Uterus (tissue), 4 donors: Measurements from ENCODE around the gene CTNNAL1. TPM values are rescaled to one million over a fixed set of nuclear protein-coding genes. Genes with fewer than 3 reads are reported as not detected.
A peak's percentile ranks its signal among the peaks of the same experiment; 100 is the strongest.

ENCODE experiments used
- DNase-seq, 2 donors: peaks; one replicate each; pipeline ENCODE4 v3.0.0-alpha.2; 2019 to 2020
- H3K27ac ChIP-seq, 2 donors: fragments of 200-600 bp; sonication (generic); 1 replicate in 1 of 2; 2 replicates in 1 of 2; pipeline ENCODE4 v1.5.1; 2016 to 2018
- H3K27me3 ChIP-seq, 2 donors: fragments of 200-600 bp; sonication (generic); one replicate each; pipeline ENCODE4 v1.5.1; 2018 to 2019; ENCODE audit warnings: control low read depth in 1 of 2
- H3K36me3 ChIP-seq, 2 donors: fragments of 200-600 bp; sonication (generic); one replicate each; pipeline ENCODE4 v1.5.1; 2019; ENCODE audit warnings: control low read depth in 1 of 2
- H3K4me1 ChIP-seq, 2 donors: fragments of 200-600 bp; sonication (generic); one replicate each; pipeline ENCODE4 v1.5.1; 2018 to 2019; ENCODE audit warnings: control low read depth in 1 of 2
- H3K4me3 ChIP-seq, 2 donors: fragments of 200-600 bp; sonication (generic); 1 replicate in 1 of 2; 2 replicates in 1 of 2; pipeline ENCODE4 v1.5.1; 2018 to 2019; ENCODE audit warnings: mild to moderate bottlenecking in 1 of 2
- H3K9me3 ChIP-seq, 2 donors: fragments of 200-600 bp; sonication (generic); one replicate each; pipeline ENCODE4 v1.5.1; 2019; ENCODE audit warnings: control low read depth in 1 of 2
- CTCF ChIP-seq, 4 experiments: fragments of 200-600 bp in 2 of 4; fragments of 450-650 bp in 2 of 4; sonication (generic) in 2 of 4; IDR thresholded peaks; one replicate each; pipeline ENCODE4 v1.5.1; 2016 to 2019; ENCODE audit warnings: antibody characterized with exemption in 4 of 4, mild to moderate bottlenecking in 2 of 4, moderate library complexity in 1 of 4
- POLR2A ChIP-seq, 2 donors: fragments of 450-650 bp; IDR thresholded peaks; one replicate each; pipeline ENCODE4 v1.6.1; 2016; ENCODE audit warnings: antibody characterized with exemption in 2 of 2, mild to moderate bottlenecking in 1 of 2, moderate library complexity in 1 of 2
- intact Hi-C: fragments of 100-400 bp; cut with DNase I; formaldehyde crosslinking; loops from one replicate; pipeline ENCODE4 v1.15.1; 2023; ENCODE audit warnings: low total_unique reads
- total RNA-seq, 4 donors: library from RNA; depleted of rRNA in 3 of 4; stranded (reverse); fragments of >200 nt in 3 of 4; gene quantifications; one replicate each; pipeline versions ENCODE4 v1.1.0 to v1.2.4, GENCODE V29; 2014 to 2023
- donor health status: DM: yes; HTN: yes; CAD: no.

The CTNNAL1 gene
- total RNA-seq, 4 donors from 2014 or later: 32.3 to 62.0 (median 41.4) TPM

- H3K27me3 ChIP-seq: no peaks in the 10 kb centered on the region
- intact Hi-C loops: no loop called here
- DNase-seq: no peak
- H3K36me3 ChIP-seq: no peaks in the 10 kb centered on the region
- H3K4me1 ChIP-seq: no peaks in the 10 kb centered on the region
- no peak overlapping the region for H3K4me3 ChIP-seq
- peak overlapping the region in 1 of 2 donors; percentile 46 for H3K27ac ChIP-seq
- TF ChIP-seq CTCF (IDR thresholded peaks at IDR 0.05) (no peak), POLR2A (IDR thresholded peaks at IDR 0.05) (no peak)
- no peaks in the 10 kb centered on the region for H3K9me3 ChIP-seq
These were observed 16.7 kb downstream of the CTNNAL1 start for GRCh38 chr9:108996643-108997042.

GRCh38 chr9:108994695-108995094 lies 18.6 kb downstream of the CTNNAL1 start:
- Histone ChIP-seq H3K4me1 (no peaks in the 10 kb centered on the region), H3K27ac (peak overlapping the region in 1 of 2 donors; percentile 8), H3K4me3 (no peak overlapping the region), H3K27me3 (no peaks in the 10 kb centered on the region), H3K9me3 (no peaks in the 10 kb centered on the region), H3K36me3 (no peaks in the 10 kb centered on the region)
- DNase-seq: peak in 1 of 2 donors; percentile 42
- intact Hi-C loops: no loop called here
- no peak for TF ChIP-seq POLR2A (IDR thresholded peaks at IDR 0.05)
- no peak for TF ChIP-seq CTCF (IDR thresholded peaks at IDR 0.05)

GRCh38 chr9:108991479-108991878 lies 21.8 kb downstream of the CTNNAL1 start:
- TF ChIP-seq POLR2A (IDR thresholded peaks at IDR 0.05) (no peak), CTCF (IDR thresholded peaks at IDR 0.05) (no peak)
- Histone ChIP-seq H3K27me3 (no peaks in the 10 kb centered on the region), H3K4me1 (no peaks in the 10 kb centered on the region), H3K27ac (no peak overlapping the region), H3K4me3 (no peak overlapping the region), H3K36me3 (no peaks in the 10 kb centered on the region), H3K9me3 (no peaks in the 10 kb centered on the region)
- intact Hi-C loops: no loop called here
- no peak for DNase-seq

- Histone ChIP-seq H3K36me3 (no peaks in the 10 kb centered on the region), H3K27me3 (no peaks in the 10 kb centered on the region), H3K4me3 (no peak overlapping the region)
These were observed 29.4 kb downstream of the CTNNAL1 start for GRCh38 chr9:108983885-108984284.

GRCh38 chr9:108980893-108981292 lies 32.4 kb downstream of the CTNNAL1 start:
- no peak for DNase-seq
- no peak overlapping the region for H3K27ac ChIP-seq
- H3K4me3 ChIP-seq: no peak overlapping the region
- H3K36me3 ChIP-seq: no peaks in the 10 kb centered on the region
- H3K9me3 ChIP-seq: no peaks in the 10 kb centered on the region
- intact Hi-C loops: no loop called here
- TF ChIP-seq POLR2A (IDR thresholded peaks at IDR 0.05): no peak
- TF ChIP-seq CTCF (IDR thresholded peaks at IDR 0.05): no peak
- no peaks in the 10 kb centered on the region for H3K4me1 ChIP-seq
- H3K27me3 ChIP-seq: no peaks in the 10 kb centered on the region

More at GRCh38 chr9:108983885-108984284, 29.4 kb downstream of the CTNNAL1 start:
- TF ChIP-seq POLR2A (IDR thresholded peaks at IDR 0.05) (no peak), CTCF (IDR thresholded peaks at IDR 0.05) (no peak)
- Histone ChIP-seq H3K4me1 (no peaks in the 10 kb centered on the region), H3K9me3 (no peaks in the 10 kb centered on the region), H3K27ac (no peak overlapping the region)
- DNase-seq: no peak
- intact Hi-C loops: no loop called here
